Prostate gland (tissue), 2 donors: Measurements from ENCODE around the gene KCNT2.

Source experiments
- POLR2A ChIP-seq: fragments of 450-650 bp; IDR thresholded peaks from one replicate; pipeline ENCODE4 v1.6.1; 2016; ENCODE audit warnings: antibody characterized with exemption, mild to moderate bottlenecking
- POLR2AphosphoS5 ChIP-seq: sonication (generic); formaldehyde crosslinking; IDR thresholded peaks from one replicate; pipeline ENCODE4 v1.6.1; 2017; ENCODE audit warnings: antibody characterized with exemption
- TF ChIP-seq, protein P1 (sequence below), 4 experiments: fragments of 200-600 bp in 2 of 4; fragments of 450-650 bp in 2 of 4; sonication (generic) in 2 of 4; IDR thresholded peaks; 1 replicate in 3 of 4; 2 replicates in 1 of 4; pipeline ENCODE4 v1.5.1; 2016 to 2019; ENCODE audit warnings: antibody characterized with exemption in 4 of 4, mild to moderate bottlenecking in 2 of 4, moderate library complexity in 2 of 4

- TF ChIP-seq POLR2A (no peak), POLR2AphosphoS5 (no peak)
- TF ChIP-seq, protein P1, sequence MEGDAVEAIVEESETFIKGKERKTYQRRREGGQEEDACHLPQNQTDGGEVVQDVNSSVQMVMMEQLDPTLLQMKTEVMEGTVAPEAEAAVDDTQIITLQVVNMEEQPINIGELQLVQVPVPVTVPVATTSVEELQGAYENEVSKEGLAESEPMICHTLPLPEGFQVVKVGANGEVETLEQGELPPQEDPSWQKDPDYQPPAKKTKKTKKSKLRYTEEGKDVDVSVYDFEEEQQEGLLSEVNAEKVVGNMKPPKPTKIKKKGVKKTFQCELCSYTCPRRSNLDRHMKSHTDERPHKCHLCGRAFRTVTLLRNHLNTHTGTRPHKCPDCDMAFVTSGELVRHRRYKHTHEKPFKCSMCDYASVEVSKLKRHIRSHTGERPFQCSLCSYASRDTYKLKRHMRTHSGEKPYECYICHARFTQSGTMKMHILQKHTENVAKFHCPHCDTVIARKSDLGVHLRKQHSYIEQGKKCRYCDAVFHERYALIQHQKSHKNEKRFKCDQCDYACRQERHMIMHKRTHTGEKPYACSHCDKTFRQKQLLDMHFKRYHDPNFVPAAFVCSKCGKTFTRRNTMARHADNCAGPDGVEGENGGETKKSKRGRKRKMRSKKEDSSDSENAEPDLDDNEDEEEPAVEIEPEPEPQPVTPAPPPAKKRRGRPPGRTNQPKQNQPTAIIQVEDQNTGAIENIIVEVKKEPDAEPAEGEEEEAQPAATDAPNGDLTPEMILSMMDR (IDR thresholded peaks at IDR 0.05), result no peak
Observed at GRCh38 chr1:196461521-196461920, 146.7 kb downstream of the KCNT2 start.
